ENCODE data around the gene RETREG1. TPM values are rescaled to one million over a fixed set of nuclear protein-coding genes. Genes with fewer than 3 reads are reported as not detected.

The RETREG1 gene
- total RNA-seq, 1 experiment from 2014 or later, result not detected

Small RNAs within 50 kb of the gene (small RNA-seq; reads per million reads assigned to genes)
- not detected for gene RF00019

Other genes with a start within 250 kb of the RETREG1 start
- 23.1 and 30.2 TPM in 2 replicates for gene ZNF622, start 151.2 kb downstream of the RETREG1 start, total RNA-seq (2014; rRNA removed; shearing (Covaris generic); ENCODE audit: low replicate concordance)

Measured in Karpas-422 (cell line).